Measurements from ENCODE around the gene CHD9.

The CHD9 gene

GRCh38 chr16:53097190-53097589 lies 42.4 kb downstream of the CHD9 start:
- no peak for DNase-seq

DNA sequence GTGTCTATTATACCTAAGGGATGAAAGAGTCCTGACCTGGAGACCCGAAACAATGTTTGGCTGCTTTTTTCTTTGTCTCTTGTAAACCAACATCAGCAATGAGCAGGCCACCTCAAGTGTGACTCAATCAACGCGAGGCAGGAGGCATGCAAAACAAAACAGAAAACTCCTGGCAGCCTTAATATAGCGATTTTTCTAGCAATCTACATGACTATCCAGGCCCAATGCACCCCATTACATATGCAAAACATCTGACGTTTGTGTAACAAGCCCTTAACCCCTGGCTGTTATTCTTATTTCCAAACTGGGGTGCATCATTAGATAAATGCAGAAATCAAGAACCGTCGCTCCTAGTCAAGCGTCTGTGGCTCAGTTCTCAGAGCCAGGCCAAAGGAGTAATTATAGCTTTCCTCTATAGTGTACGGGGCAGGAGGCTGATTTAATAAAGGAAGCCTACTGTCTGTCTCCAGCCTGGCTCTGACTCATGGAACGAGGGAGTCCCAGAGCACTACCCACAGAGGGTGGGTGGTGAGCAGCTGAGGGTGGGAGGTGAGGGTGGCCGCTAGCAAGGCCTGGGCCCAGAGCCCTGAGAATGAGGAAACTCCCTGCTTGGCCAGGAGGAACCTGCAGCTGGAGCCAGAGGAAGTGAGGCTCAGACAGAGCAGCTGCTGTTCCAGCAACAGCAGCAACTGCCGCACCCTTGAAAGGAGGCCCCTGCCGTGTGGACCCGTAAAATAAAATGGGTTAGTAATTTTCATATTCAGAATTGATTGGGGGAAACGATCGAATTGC lies 43.9 kb downstream of the CHD9 start:
- peak; percentile 21 to 91 (median 78) for DNase-seq

GRCh38 chr16:53099318-53100130 lies 44.7 kb downstream of the CHD9 start:
- peak; percentile 86 to 93 (median 90) for DNase-seq

GRCh38 chr16:53100131-53100748 lies 45.4 kb downstream of the CHD9 start:
- no peak for DNase-seq

GRCh38 chr16:53100889-53101288 lies 46.1 kb downstream of the CHD9 start:
- peak in 2 of 3 experiments; percentile 29 to 77 for DNase-seq

DNA sequence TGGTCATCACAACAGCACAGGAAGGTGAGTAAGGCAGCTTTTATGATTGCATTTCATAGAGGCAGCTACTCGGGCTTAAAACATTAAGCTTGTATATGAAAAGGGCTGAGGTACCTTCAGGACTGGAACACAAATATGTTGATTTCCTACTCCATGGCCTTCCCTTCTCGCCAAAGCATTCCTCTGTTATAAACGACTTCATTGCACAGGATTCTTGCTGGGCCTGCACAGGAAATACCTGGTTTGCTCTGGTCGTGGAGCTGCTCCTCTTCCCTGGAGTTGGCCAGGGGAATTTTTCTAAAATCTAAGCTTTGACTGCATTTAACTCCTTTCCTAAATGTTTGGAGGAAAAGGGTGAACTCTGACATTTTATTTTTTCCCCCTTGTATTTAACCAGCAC lies 49.0 kb downstream of the CHD9 start:
- DNase-seq: no peak

GRCh38 chr16:53105565-53105964 lies 50.8 kb downstream of the CHD9 start:
- no peak for DNase-seq

DNA sequence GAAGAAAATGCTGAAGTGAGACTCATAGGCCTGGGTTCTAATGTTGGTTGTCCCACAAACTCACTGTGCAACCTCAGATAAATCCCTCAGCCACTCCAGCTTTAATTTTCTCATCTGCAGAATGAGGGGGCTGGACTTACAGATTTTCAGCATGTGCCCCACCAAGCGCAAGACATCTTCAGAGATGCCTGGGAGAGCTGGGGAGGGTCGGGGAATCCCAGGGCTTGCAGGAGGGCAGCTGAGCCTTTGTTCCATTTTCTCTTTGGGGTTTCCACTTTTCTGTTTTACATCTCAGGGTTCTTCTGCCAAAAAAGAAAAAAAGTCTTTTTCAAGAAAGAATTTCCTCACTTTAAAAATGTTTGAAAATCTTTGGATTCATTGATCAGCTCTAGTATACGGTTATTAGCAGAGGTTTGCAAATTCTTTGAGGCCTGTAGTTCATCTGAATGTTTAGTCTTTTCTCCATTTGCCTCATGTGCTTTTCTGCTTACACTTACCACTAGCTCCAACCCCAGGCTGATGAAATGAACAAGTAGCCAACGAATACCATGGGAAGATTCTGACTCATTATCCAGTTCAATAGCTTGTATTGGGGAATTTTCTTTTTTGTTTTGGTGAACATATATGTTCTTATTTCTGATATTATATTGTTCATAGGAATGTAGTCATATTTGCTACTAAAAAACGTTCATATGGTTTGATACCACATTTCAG lies 56.4 kb downstream of the CHD9 start:
- no peak for DNase-seq

DNA sequence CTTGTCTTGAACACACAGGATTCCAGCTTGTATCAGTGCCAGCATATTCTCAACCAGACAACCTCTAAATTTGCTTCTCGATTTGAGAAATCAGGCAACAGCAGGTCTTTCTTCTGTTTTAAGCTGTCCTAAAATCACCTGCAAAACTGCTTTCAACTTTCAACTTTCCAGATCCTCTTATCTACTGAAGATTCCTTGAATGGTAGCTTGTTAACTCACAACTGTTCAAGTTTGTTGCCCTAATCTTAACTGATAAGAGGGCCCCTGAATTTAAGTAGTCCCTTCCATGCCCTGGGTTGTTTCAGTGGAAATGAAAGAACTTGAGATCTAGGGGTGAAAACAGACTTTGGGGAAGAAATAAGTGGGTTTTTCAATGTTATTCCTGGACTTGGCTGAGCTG lies 57.2 kb downstream of the CHD9 start:
- no peak for DNase-seq

- no peak for DNase-seq
These were observed 60.3 kb downstream of the CHD9 start for GRCh38 chr16:53115047-53115446.

- no peak for DNase-seq
These were observed 61.0 kb downstream of the CHD9 start for GRCh38 chr16:53115773-53116172.

DNA sequence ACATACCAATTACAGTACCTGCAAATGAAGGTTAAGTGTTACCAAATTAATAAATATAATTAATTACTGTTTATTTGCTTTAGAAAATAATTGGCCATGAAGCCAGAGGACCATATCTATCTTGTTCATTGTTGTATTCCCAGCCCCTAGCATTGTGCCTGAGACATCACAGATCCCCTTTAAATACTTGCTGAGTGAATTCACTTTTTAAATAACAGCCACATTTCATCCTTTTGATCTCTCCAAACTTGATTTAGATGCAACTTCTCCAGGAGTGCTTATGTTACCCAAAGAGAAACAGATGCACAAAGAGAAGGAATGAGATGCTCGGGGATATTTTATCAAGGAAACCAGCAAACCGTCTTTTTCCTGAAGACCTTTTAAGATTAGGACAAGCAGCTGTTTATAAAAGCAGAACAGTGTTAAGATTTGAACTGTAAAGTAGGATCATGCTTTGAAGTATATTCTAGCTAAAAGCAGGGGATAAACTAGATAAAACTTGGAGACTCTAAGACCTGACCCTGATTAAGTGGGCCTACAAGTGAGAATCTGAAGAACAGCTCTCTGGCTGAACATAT lies 66.3 kb downstream of the CHD9 start:
- no peak for DNase-seq

GRCh38 chr16:53121661-53122060 lies 66.9 kb downstream of the CHD9 start:
- DNase-seq: no peak

- DNase-seq: no peak
These were observed 69.0 kb downstream of the CHD9 start for GRCh38 chr16:53123747-53124146.

- no peak for DNase-seq
These were observed 71.6 kb downstream of the CHD9 start for GRCh38 chr16:53126390-53126789.

- DNase-seq: peak in 2 of 3 experiments; percentile 32 to 63
These were observed 74.7 kb downstream of the CHD9 start for GRCh38 chr16:53129281-53130158.

GRCh38 chr16:53130159-53131049 lies 75.6 kb downstream of the CHD9 start:
- DNase-seq: peak; percentile 86 to 100 (median 97)

- DNase-seq: no peak
These were observed 76.2 kb downstream of the CHD9 start for GRCh38 chr16:53131050-53131362.

- peak in 2 of 3 experiments; percentile 56 to 64 for DNase-seq
These were observed 76.7 kb downstream of the CHD9 start for GRCh38 chr16:53131363-53132071.

- no peak for DNase-seq
These were observed 77.6 kb downstream of the CHD9 start for GRCh38 chr16:53132406-53132805.
